ENCODE data around the gene PCNX1.
A peak's percentile ranks its signal among the peaks of the same experiment; 100 is the strongest.
"Not testable (repeated sequence)": the region's sequence is repeated elsewhere in the genome, so short reads cannot be mapped to it uniquely, and the experiment has no call there.

Gene PCNX1

GRCh38 chr14:71022012-71022869 lies 115.0 kb downstream of the PCNX1 start:
- DNase-seq, result no peak

GRCh38 chr14:71022939-71023338 lies 115.7 kb downstream of the PCNX1 start:
- DNase-seq, result no peak

GRCh38 chr14:71029236-71029781 lies 122.0 kb downstream of the PCNX1 start:
- DNase-seq, result no peak

- DNase-seq, result no peak
Measured at GRCh38 chr14:71031000-71031399, 123.7 kb downstream of the PCNX1 start.

GRCh38 chr14:71036433-71036832 lies 129.2 kb downstream of the PCNX1 start:
- DNase-seq, result no peak

GRCh38 chr14:71048393-71048792 lies 141.1 kb downstream of the PCNX1 start:
- no peak for DNase-seq

GRCh38 chr14:71049435-71050133 lies 142.3 kb downstream of the PCNX1 start:
- DNase-seq, result no peak

- DNase-seq, result no peak
Measured at GRCh38 chr14:71050227-71050823, 143.1 kb downstream of the PCNX1 start.

GRCh38 chr14:71054706-71055105 lies 147.4 kb downstream of the PCNX1 start:
- no peak for DNase-seq

GRCh38 chr14:71056168-71056567 lies 148.9 kb downstream of the PCNX1 start:
- no peak for DNase-seq

GRCh38 chr14:71060274-71060673 lies 153.0 kb downstream of the PCNX1 start:
- no peak for DNase-seq

GRCh38 chr14:71060825-71061455 lies 153.7 kb downstream of the PCNX1 start:
- DNase-seq, result no peak

- DNase-seq, result no peak
Measured at GRCh38 chr14:71061458-71061857, 154.2 kb downstream of the PCNX1 start.

GRCh38 chr14:71062581-71063303 lies 155.5 kb downstream of the PCNX1 start:
- DNase-seq, result no peak

GRCh38 chr14:71063351-71063750 lies 156.1 kb downstream of the PCNX1 start:
- DNase-seq, result no peak

GRCh38 chr14:71064747-71065146 lies 157.5 kb downstream of the PCNX1 start:
- not testable (repeated sequence) for DNase-seq

- no peak for DNase-seq
Measured at GRCh38 chr14:71070169-71070568, 162.9 kb downstream of the PCNX1 start.

GRCh38 chr14:71071042-71071441 lies 163.8 kb downstream of the PCNX1 start:
- no peak for DNase-seq

GRCh38 chr14:71076462-71077092 lies 169.3 kb downstream of the PCNX1 start:
- no peak for DNase-seq

- DNase-seq, result no peak
Measured at GRCh38 chr14:71078500-71078899, 171.2 kb downstream of the PCNX1 start.

GRCh38 chr14:71086567-71086966 lies 179.3 kb downstream of the PCNX1 start:
- DNase-seq, result peak in 1 of 2 donors; percentile 9

GRCh38 chr14:71089971-71090370 lies 182.7 kb downstream of the PCNX1 start:
- no peak for DNase-seq

All from hippocampal formation (tissue), 2 donors.